DND-41 (cell line): ENCODE data around the gene RBM19.

Experiments
- EZH2 ChIP-seq: IDR thresholded peaks from 3 replicates; pipeline ENCODE4 v1.6.1; 2012; ENCODE audit warnings: borderline replicate concordance, low read depth, mild to moderate bottlenecking, moderate library complexity, low read length, inconsistent platforms; ENCODE audit not compliant: severe bottlenecking
- TF ChIP-seq, protein P1 (sequence below): IDR thresholded peaks from 2 replicates; pipeline ENCODE4 v1.5.1; 2012; ENCODE audit warnings: borderline replicate concordance, low read length, moderate library complexity, mild to moderate bottlenecking; ENCODE audit not compliant: poor library complexity, severe bottlenecking; ENCODE audit errors: extremely low read depth

DNA sequence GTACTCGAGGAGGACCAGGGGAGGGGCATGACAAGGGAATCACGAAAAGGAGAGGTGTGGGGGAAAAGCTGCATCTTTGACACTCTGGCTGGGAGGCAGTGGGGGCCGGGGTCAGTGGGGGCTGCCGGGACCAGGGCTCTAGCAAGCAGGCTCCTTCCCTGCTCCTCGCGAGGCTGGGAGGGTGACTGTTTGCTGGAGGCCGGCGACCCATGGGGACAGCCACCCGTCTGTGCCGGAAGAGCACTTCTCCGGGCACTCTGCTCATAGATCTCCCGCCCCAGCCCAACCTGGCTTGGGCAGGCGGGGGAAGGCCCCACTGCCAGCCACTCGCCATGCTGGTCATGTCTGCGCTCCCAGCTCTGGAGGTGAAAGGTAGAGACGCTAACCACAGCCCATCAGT lies 130.7 kb downstream of the RBM19 start:
- TF ChIP-seq, protein P1, sequence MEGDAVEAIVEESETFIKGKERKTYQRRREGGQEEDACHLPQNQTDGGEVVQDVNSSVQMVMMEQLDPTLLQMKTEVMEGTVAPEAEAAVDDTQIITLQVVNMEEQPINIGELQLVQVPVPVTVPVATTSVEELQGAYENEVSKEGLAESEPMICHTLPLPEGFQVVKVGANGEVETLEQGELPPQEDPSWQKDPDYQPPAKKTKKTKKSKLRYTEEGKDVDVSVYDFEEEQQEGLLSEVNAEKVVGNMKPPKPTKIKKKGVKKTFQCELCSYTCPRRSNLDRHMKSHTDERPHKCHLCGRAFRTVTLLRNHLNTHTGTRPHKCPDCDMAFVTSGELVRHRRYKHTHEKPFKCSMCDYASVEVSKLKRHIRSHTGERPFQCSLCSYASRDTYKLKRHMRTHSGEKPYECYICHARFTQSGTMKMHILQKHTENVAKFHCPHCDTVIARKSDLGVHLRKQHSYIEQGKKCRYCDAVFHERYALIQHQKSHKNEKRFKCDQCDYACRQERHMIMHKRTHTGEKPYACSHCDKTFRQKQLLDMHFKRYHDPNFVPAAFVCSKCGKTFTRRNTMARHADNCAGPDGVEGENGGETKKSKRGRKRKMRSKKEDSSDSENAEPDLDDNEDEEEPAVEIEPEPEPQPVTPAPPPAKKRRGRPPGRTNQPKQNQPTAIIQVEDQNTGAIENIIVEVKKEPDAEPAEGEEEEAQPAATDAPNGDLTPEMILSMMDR: no peak
- no peak for TF ChIP-seq EZH2
